Psoas muscle (tissue), 8 donors: ENCODE measurements around the gene EEF1A2. TPM values are rescaled to one million over a fixed set of nuclear protein-coding genes. Genes with fewer than 3 reads are reported as not detected.

Experiments used
- ATAC-seq, 4 donors: fragments of 200-7000 bp; cut with Tn5 transposase; one replicate each; pipeline ENCODE4 v1.9.1; 2020; ENCODE audit warnings: moderate library complexity in 3 of 4, mild to moderate bottlenecking in 2 of 4
- DNase-seq, 2 donors: peaks; one replicate each; pipeline ENCODE4 v3.0.0-alpha.2; 2020
- H3K27ac ChIP-seq: fragments of 200-600 bp; one replicate; pipeline ENCODE4 v1.8.0; 2022
- H3K27me3 ChIP-seq, 3 donors: fragments of 200-600 bp in 1 of 3; one replicate each; pipeline versions ENCODE4 v1.6.1 to v1.8.0; 2013 to 2022; ENCODE audit warnings: low read length in 2 of 3, mild to moderate bottlenecking in 2 of 3, moderate library complexity in 1 of 3; ENCODE audit not compliant: insufficient read depth in 3 of 3
- H3K36me3 ChIP-seq, 2 donors: fragments of 200-600 bp in 1 of 2; one replicate each; pipeline versions ENCODE4 v1.6.1 to v1.8.0; 2013 to 2022; ENCODE audit warnings: low read depth in 1 of 2, mild to moderate bottlenecking in 1 of 2, moderate library complexity in 1 of 2; ENCODE audit not compliant: insufficient read depth in 1 of 2
- H3K4me1 ChIP-seq: fragments of 200-600 bp; one replicate; pipeline ENCODE4 v1.8.0; 2022
- H3K4me3 ChIP-seq: fragments of 200-600 bp; one replicate; pipeline ENCODE4 v1.8.0; 2022; ENCODE audit warnings: mild to moderate bottlenecking
- H3K9me3 ChIP-seq: fragments of 200-600 bp; one replicate; pipeline ENCODE4 v1.8.0; 2022
- CTCF ChIP-seq: fragments of 200-600 bp; IDR thresholded peaks from one replicate; pipeline ENCODE4 v1.8.0; 2022; ENCODE audit warnings: antibody characterized with exemption
- WGBS, 3 donors: extraction: QIAGEN DNeasy Blood & Tissue Kit; methylation state at CpG; one replicate each; pipeline versions ENCODE4 v1.1.6 to v1.1.7; 2013; 5-methylcytosine and 5-hydroxymethylcytosine counted together
- intact Hi-C, 2 donors: fragments of 100-400 bp; cut with DNase I; formaldehyde crosslinking; loops; one replicate each; pipeline versions ENCODE4 v1.11.0 to v1.14.2; 2022
- polyA plus RNA-seq, 3 donors: library from polyadenylated mRNA; stranded (reverse); fragments of 200-250 nt; gene quantifications; one replicate each; pipeline ENCODE4 v1.2.3, GENCODE V29; 2013
- total RNA-seq, 4 donors: library from RNA; stranded (reverse); fragmentation: NEBNext Ultra II Directional in 2 of 4; extraction: Animal tissue kit (Norgen Biotek cat#: 25700) in 2 of 4; gene quantifications; one replicate each; pipeline versions ENCODE4 v1.2.1 to v1.2.4, GENCODE V29; 2021 to 2023
- donor health status: healthy with polysubstance abuse.
- donor health status: DM: no; HTN: no; CAD: no; lungs with moderate emphysema.
- donor health status: Bipolar disorder and iron deficiency.
- donor health status: healthy.
- donor health status: DM: yes; HTN: yes; CAD: no.
- donor health status: DM: no; HTN: no; CAD: no.
- donor health status: DM: no; HTN: no; CAD: no.
- donor health status: DM: yes; HTN: yes; CAD: no.

Gene EEF1A2
- total and polyA plus RNA-seq, 7 donors: 952 to 2,126 (median 1,898) TPM

- ATAC-seq (peak; percentile 21 to 48 (median 33)), DNase-seq (peak; percentile 69 to 89)
- Histone ChIP-seq H3K27ac (peak overlapping the region; percentile 94), H3K4me3 (peak overlapping the region; percentile 75), H3K4me1 (peaks cover 35% of the 10 kb centered on the region), H3K27me3 (peaks cover 0 to 2% (median 0%) of the 10 kb centered on the region in 3 donors), H3K9me3 (no peaks in the 10 kb centered on the region), H3K36me3 (peaks cover 0 to 48% of the 10 kb centered on the region in 2 donors)
- 22 to 26% (median 23%) methylated on average over 42 to 48 of the region's 48 CpGs for WGBS, 3 donors
- intact Hi-C loops: loop anchor here (1.0 to 2.0 kb wide), 2 partner anchors 24 to 25 kb away; partner anchors contain the start of gene PPDPF (in 2 of the 2)
- TF ChIP-seq CTCF: peak; percentile 92
Measured at GRCh38 chr20:63495741-63496595, 2.9 kb downstream of the EEF1A2 start.

- Histone ChIP-seq H3K27me3 (peaks cover 0 to 2% (median 0%) of the 10 kb centered on the region in 3 donors), H3K4me1 (peaks cover 31% of the 10 kb centered on the region), H3K4me3 (peak overlapping the region; percentile 75), H3K9me3 (no peaks in the 10 kb centered on the region), H3K36me3 (peaks cover 0 to 55% of the 10 kb centered on the region in 2 donors), H3K27ac (peak overlapping the region; percentile 30)
- ATAC-seq (no peak), DNase-seq (no peak)
- 67 to 73% (median 70%) methylated on average over 8 of the region's 8 CpGs for WGBS, 3 donors
- TF ChIP-seq CTCF: no peak
- intact Hi-C loops: no loop called here
Measured at GRCh38 chr20:63495167-63495720, 3.6 kb downstream of the EEF1A2 start.

- ATAC-seq (no peak), DNase-seq (peak; percentile 20 to 59)
- TF ChIP-seq CTCF: no peak
- Histone ChIP-seq H3K27ac (peak overlapping the region; percentile 30), H3K9me3 (no peaks in the 10 kb centered on the region), H3K4me3 (peak overlapping the region; percentile 75), H3K36me3 (peaks cover 0 to 62% of the 10 kb centered on the region in 2 donors), H3K4me1 (peaks cover 25% of the 10 kb centered on the region), H3K27me3 (peaks cover 0 to 2% (median 0%) of the 10 kb centered on the region in 3 donors)
- intact Hi-C loops: no loop called here
- WGBS, 3 donors: 67 to 77% (median 69%) methylated on average over 49 to 51 of the region's 51 CpGs
Measured at GRCh38 chr20:63494420-63495166, 4.3 kb downstream of the EEF1A2 start.

- Histone ChIP-seq H3K27me3 (peaks cover 0 to 2% (median 0%) of the 10 kb centered on the region in 3 donors), H3K36me3 (peaks cover 0 to 67% of the 10 kb centered on the region in 2 donors), H3K27ac (no peak overlapping the region), H3K4me3 (peak overlapping the region; percentile 75), H3K4me1 (peaks cover 21% of the 10 kb centered on the region), H3K9me3 (no peaks in the 10 kb centered on the region)
- intact Hi-C loops: no loop called here
- ATAC-seq (no peak), DNase-seq (peak in 1 of 2 donors; percentile 10)
- 44 to 62% (median 47%) methylated on average over 7 of the region's 7 CpGs for WGBS, 3 donors
- TF ChIP-seq CTCF: no peak
Measured at GRCh38 chr20:63494084-63494419, 4.8 kb downstream of the EEF1A2 start.
